Fibroblast of skin of scalp (primary cell): ENCODE measurements around the gene HPS1. TPM values are rescaled to one million over a fixed set of nuclear protein-coding genes. Genes with fewer than 3 reads are reported as not detected.

ENCODE experiments used
- DNase-seq: peaks from one replicate; pipeline ENCODE4 v3.0.0-alpha.2; 2013
- polyA plus RNA-seq, 2 experiments: library from polyadenylated mRNA; unstranded; fragments of 120-200 nt; gene quantifications; one replicate each; pipeline ENCODE4 v1.2.1, GENCODE V29; 2013; ENCODE audit not compliant: insufficient read length in 2 of 2

The HPS1 gene
- 47.6 TPM for polyA plus RNA-seq (2013, experiment 1 of 2; ENCODE audit: insufficient read length)
- polyA plus RNA-seq (2013, experiment 2 of 2; ENCODE audit: insufficient read length): 45.8 TPM

GRCh38 chr10:98446661-98447221 lies at the start of gene HPS1:
TSS of gene HPS1 (minus strand) at chr10:98446935. CDS start at chr10:98443240, 3,695 bp downstream.
- peak; percentile 85 for DNase-seq

GRCh38 chr10:98492763-98493162 lies 46.0 kb upstream of the HPS1 start:
- no peak for DNase-seq

GRCh38 chr10:98489561-98490481 lies 43.1 kb upstream of the HPS1 start:
- no peak for DNase-seq

GRCh38 chr10:98488669-98489430 lies 42.1 kb upstream of the HPS1 start:
- no peak for DNase-seq

GRCh38 chr10:98487649-98488048 lies 40.9 kb upstream of the HPS1 start:
- no peak for DNase-seq

GRCh38 chr10:98486421-98486820 lies 39.7 kb upstream of the HPS1 start:
- peak; percentile 85 for DNase-seq

- peak; percentile 69 for DNase-seq
Measured at GRCh38 chr10:98485959-98486358, 39.2 kb upstream of the HPS1 start.

GRCh38 chr10:98483658-98484057 lies 36.9 kb upstream of the HPS1 start:
- no peak for DNase-seq

GRCh38 chr10:98482096-98482495 lies 35.4 kb upstream of the HPS1 start:
- no peak for DNase-seq

GRCh38 chr10:98481404-98481945 lies 34.7 kb upstream of the HPS1 start:
- no peak for DNase-seq

- DNase-seq: peak; percentile 54
Measured at GRCh38 chr10:98478430-98479222, 31.9 kb upstream of the HPS1 start.

- DNase-seq: no peak
Measured at GRCh38 chr10:98477861-98478260, 31.1 kb upstream of the HPS1 start.

GRCh38 chr10:98474628-98475027 lies 27.9 kb upstream of the HPS1 start:
- no peak for DNase-seq

GRCh38 chr10:98472196-98472595 lies 25.5 kb upstream of the HPS1 start:
- DNase-seq: no peak

GRCh38 chr10:98470850-98471249 lies 24.1 kb upstream of the HPS1 start:
- no peak for DNase-seq

GRCh38 chr10:98469001-98469931 lies 22.5 kb upstream of the HPS1 start:
- no peak for DNase-seq

GRCh38 chr10:98467506-98468318 lies 21.0 kb upstream of the HPS1 start:
- DNase-seq: peak; percentile 88

- DNase-seq: no peak
Measured at GRCh38 chr10:98466861-98467505, 20.2 kb upstream of the HPS1 start.

GRCh38 chr10:98465866-98466265 lies 19.1 kb upstream of the HPS1 start:
- DNase-seq: no peak
